Activated naive CD8-positive, alpha-beta T cell treated with anti-CD3 and anti-CD28 coated beads for 36 hours (primary cell): Measurements from ENCODE around the gene CCNO. TPM values are rescaled to one million over a fixed set of nuclear protein-coding genes. Genes with fewer than 3 reads are reported as not detected.

Experiments
- DNase-seq: peaks from one replicate; pipeline ENCODE4 v3.0.0; 2021
- H3K27ac Mint-ChIP-seq: one replicate; pipeline ENCODE4 v1.8.0; 2022; ENCODE audit warnings: mild to moderate bottlenecking, moderate library complexity, mixed read lengths
- H3K27me3 Mint-ChIP-seq: one replicate; pipeline ENCODE4 v1.8.0; 2022; ENCODE audit warnings: mild to moderate bottlenecking, mixed read lengths
- H3K36me3 Mint-ChIP-seq: one replicate; pipeline ENCODE4 v1.8.0; 2021; ENCODE audit warnings: mild to moderate bottlenecking, mixed read lengths
- H3K4me1 Mint-ChIP-seq: one replicate; pipeline ENCODE4 v1.8.0; 2021; ENCODE audit warnings: mixed read lengths
- H3K4me3 Mint-ChIP-seq: one replicate; pipeline ENCODE4 v1.8.0; 2022; ENCODE audit warnings: mild to moderate bottlenecking, moderate library complexity, mixed read lengths
- H3K9me3 Mint-ChIP-seq: one replicate; pipeline ENCODE4 v1.8.0; 2022; ENCODE audit warnings: mixed read lengths
- total RNA-seq, 2 experiments: library from RNA; stranded (reverse); gene quantifications; one replicate each; pipeline ENCODE4 v1.2.3, GENCODE V29; 2021

The CCNO gene
- total RNA-seq, 2 experiments from 2014 or later, result 0.14 TPM; not detected in 1

DNA sequence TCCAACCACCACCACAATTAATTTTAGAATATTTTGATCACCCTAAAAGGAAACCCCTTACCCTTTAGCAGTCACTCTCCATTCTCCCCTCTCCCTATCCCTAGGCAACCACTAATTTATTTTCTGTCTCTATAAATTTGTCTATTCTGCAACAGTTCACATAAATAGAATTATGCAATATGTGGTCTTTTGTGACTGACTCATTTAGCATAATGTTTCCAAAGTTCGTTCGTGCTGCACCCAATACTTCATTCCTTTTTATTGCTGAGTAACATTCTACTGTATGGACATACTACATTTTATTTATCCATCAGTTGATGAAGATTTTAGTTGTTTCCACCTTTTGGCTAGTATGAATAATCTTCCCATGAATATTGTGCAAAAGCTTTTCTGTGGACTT is 42.2 kb downstream of the CCNO start:
- H3K4me3 Mint-ChIP-seq, result no peak overlapping the region
- no peaks in the 10 kb centered on the region for H3K9me3 Mint-ChIP-seq
- H3K27ac Mint-ChIP-seq, result no peak overlapping the region
- no peaks in the 10 kb centered on the region for H3K36me3 Mint-ChIP-seq
- H3K27me3 Mint-ChIP-seq, result peaks cover 66% of the 10 kb centered on the region
- H3K4me1 Mint-ChIP-seq, result no peaks in the 10 kb centered on the region
- no peak for DNase-seq

- Mint-ChIP-seq H3K9me3 (no peaks in the 10 kb centered on the region), H3K4me1 (no peaks in the 10 kb centered on the region), H3K27me3 (peaks cover 65% of the 10 kb centered on the region), H3K4me3 (no peak overlapping the region), H3K36me3 (no peaks in the 10 kb centered on the region), H3K27ac (no peak overlapping the region)
- DNase-seq, result no peak
Measured at GRCh38 chr5:55188656-55189540, 44.5 kb downstream of the CCNO start.

DNA sequence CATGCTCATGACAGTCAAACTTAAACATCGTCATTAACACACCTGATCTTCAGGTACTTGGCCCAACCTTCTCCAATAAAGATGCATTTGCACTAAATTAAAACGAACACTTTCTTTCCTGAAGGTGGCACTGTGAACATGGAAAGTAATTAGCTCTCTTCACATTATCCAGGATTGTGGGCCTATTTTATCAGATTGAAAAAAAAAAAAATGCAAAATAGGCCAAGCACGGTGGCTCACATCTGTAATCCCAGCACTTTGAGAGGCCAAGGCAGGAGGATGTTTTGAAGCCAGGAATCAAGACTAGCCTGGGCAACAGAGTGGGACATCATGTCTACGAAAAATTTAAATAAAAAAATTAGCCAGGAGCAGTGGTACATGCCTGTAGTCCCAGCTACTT is 46.0 kb downstream of the CCNO start:
- Mint-ChIP-seq H3K4me1 (no peaks in the 10 kb centered on the region), H3K36me3 (no peaks in the 10 kb centered on the region), H3K27me3 (peaks cover 63% of the 10 kb centered on the region), H3K27ac (no peak overlapping the region), H3K9me3 (peaks cover 2% of the 10 kb centered on the region), H3K4me3 (no peak overlapping the region)
- no peak for DNase-seq

Other genes with a start within 250 kb of the CCNO start
- not detected for gene ESM1, start 248.0 kb downstream of the CCNO start, total RNA-seq
- under 1 TPM; 0.18 to 0.33 TPM for gene GZMK, start 209.4 kb downstream of the CCNO start, total RNA-seq
- gene GZMA, start 131.0 kb downstream of the CCNO start, total RNA-seq, result 1 to 10 TPM in 1 of 2 experiments, under 1 TPM in 1; 0.66 to 1.6 TPM
- not detected for gene GPX8, start 73.4 kb downstream of the CCNO start, total RNA-seq
- gene CDC20B, start 60.4 kb downstream of the CCNO start, total RNA-seq, result not detected
- under 1 TPM; 0.31 to 0.32 TPM for gene MCIDAS, start 6.3 kb downstream of the CCNO start, total RNA-seq
- gene DHX29, start 74.1 kb upstream of the CCNO start, total RNA-seq, result 10 to 100 TPM; 19.1 TPM
- 100 to 1,000 TPM in 1 of 2 experiments, 10 to 100 TPM in 1; 96.6 to 107 TPM for gene MTREX, start 74.4 kb upstream of the CCNO start, total RNA-seq